ENCODE measurements around the gene HPN. TPM values are rescaled to one million over a fixed set of nuclear protein-coding genes. Genes with fewer than 3 reads are reported as not detected.

Gene HPN
- total and polyA plus RNA-seq, 5 experiments from 2014 or later: 0.16 TPM; not detected in 3

DNA sequence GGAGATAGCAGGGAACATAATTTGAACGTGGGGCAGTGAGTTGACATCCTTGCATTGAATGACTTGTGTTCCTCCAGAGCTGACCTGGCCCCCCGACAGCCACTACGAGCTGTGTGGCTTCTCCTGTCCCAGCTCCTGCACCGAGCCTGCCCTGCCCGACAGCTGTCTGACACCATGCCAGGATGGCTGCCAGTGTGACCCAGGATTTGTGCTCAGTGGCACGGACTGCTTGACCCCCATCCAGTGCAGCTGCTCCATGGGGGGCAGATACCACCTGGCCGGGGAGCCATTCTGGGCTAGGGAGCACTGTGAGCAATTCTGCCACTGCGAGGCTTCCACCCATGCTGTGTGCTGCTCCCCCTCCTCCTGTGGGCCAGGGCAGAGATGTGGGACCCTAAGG, 44.9 kb downstream of the HPN start:
- ATAC-seq (no peak), DNase-seq (peak in 1 of 10 donors; percentile 52)
- Mint-ChIP-seq H3K27ac (peak overlapping the region in 3 of 10 donors; percentile 49 to 82 (median 56)), H3K36me3 (no peaks in the 10 kb centered on the region), H3K4me3 (peak overlapping the region in 1 of 10 donors; percentile 32), H3K9me3 (no peaks in the 10 kb centered on the region), H3K27me3 (peaks cover 0 to 10% (median 1%) of the 10 kb centered on the region in 5 donors), H3K4me1 (peaks cover 3 to 53% (median 11%) of the 10 kb centered on the region in 4 donors)
- POLR2A ChIA-PET: interaction anchor here (1.1 kb wide), 1 partner anchor 123 kb away, joined by 4 read pairs; no protein-coding TSS in a partner anchor

DNA sequence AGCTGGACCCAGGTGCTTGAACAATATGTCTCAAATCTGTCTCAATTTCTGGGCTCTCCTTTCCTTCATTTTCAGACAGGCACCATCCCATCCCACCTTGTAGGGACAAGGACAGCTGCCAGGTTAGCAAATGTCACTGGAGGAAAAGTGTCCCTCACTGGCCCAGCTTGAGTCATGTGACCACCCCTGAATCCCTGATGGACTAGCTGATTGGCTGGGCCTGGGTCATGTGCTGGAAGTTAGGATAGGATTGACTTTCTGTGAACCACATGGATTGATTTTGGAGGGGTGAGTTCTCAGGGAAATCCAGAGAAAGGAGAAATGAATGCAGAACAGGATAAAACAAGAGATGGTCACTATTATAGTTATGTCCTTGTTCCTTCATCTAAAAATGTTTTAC, 45.9 kb downstream of the HPN start:
- H3K9me3 Mint-ChIP-seq: no peaks in the 10 kb centered on the region
- H3K27me3 Mint-ChIP-seq: peaks cover 0 to 11% (median 1%) of the 10 kb centered on the region in 5 donors
- peak in 1 of 10 donors; percentile 45 for DNase-seq
- POLR2A ChIA-PET: no interaction called here
- H3K36me3 Mint-ChIP-seq: no peaks in the 10 kb centered on the region
- no peak overlapping the region for H3K4me3 Mint-ChIP-seq
- no peak for ATAC-seq
- H3K4me1 Mint-ChIP-seq: peaks cover 3 to 53% (median 11%) of the 10 kb centered on the region in 4 donors
- H3K27ac Mint-ChIP-seq: peak overlapping the region in 1 of 10 donors; percentile 53

DNA sequence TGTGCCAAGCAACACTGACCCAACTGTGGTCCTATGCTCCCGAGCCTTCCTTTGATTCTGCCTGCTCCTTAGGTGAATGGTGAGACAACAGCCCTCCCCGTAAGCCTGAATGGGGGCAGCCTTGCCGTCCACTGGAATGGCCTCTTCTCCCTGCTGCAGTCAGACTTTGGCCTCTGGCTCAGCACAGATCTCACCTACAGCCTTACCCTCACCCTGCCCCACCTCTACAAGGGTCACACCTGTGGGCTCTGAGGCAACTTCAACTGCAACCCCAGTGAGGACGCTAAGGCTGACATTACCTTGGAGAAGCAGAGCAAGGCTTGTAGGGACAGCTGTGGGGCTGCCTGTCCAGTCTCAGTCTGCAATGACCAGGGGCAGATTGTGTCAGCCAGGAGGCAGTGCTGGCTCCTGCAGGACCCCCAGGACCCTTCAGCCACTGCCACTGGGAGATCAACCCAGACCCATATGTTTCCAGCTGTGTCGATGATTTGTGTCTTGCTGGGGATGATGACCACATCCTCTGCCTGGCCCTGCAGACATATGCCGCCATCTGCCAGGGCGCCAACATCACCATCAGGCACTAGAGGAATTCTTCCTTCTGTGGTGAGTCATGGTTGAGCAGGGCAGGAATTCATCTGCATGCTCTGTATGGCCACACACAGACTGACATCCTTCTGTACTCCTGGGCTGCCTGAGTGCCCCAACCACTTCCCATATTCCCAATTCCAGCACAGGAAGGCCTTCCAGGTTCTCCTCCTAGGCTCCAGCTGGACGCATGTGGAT, 46.8 kb downstream of the HPN start:
- no peaks in the 10 kb centered on the region for H3K9me3 Mint-ChIP-seq
- DNase-seq (peak in 1 of 10 donors; percentile 38), ATAC-seq (no peak)
- peaks cover 3 to 50% (median 11%) of the 10 kb centered on the region in 4 donors for H3K4me1 Mint-ChIP-seq
- POLR2A ChIA-PET: no interaction called here
- no peaks in the 10 kb centered on the region for H3K36me3 Mint-ChIP-seq
- no peak overlapping the region for H3K27ac Mint-ChIP-seq
- peaks cover 0 to 11% (median 1%) of the 10 kb centered on the region in 5 donors for H3K27me3 Mint-ChIP-seq
- H3K4me3 Mint-ChIP-seq: no peak overlapping the region

DNA sequence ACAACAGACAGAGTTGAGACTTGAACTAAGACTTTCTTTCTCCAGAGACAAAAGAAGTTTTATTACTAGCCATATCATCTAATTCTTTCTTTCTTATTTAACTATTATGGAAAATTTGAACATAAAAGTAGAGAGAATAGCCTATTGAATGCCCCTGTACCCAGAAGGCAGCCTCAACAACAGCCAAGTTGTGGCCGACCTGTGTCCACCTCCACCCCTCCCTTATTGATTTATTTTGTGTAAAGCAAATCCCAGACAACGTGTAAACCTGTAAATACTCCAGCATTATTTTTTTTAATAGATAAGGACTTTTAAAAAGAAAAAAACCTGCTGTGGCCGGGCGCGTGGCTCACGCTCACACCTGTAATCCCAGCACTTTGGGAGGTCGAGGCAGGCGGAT, 48.0 kb downstream of the HPN start:
- H3K27me3 Mint-ChIP-seq: peaks cover 0 to 13% (median 1%) of the 10 kb centered on the region in 5 donors
- no peaks in the 10 kb centered on the region for H3K36me3 Mint-ChIP-seq
- POLR2A ChIA-PET: no interaction called here
- H3K4me3 Mint-ChIP-seq: no peak overlapping the region
- no peaks in the 10 kb centered on the region for H3K9me3 Mint-ChIP-seq
- no peak for DNase-seq
- no peak overlapping the region for H3K27ac Mint-ChIP-seq
- no peak for ATAC-seq
- peaks cover 3 to 38% (median 11%) of the 10 kb centered on the region in 4 donors for H3K4me1 Mint-ChIP-seq

DNA sequence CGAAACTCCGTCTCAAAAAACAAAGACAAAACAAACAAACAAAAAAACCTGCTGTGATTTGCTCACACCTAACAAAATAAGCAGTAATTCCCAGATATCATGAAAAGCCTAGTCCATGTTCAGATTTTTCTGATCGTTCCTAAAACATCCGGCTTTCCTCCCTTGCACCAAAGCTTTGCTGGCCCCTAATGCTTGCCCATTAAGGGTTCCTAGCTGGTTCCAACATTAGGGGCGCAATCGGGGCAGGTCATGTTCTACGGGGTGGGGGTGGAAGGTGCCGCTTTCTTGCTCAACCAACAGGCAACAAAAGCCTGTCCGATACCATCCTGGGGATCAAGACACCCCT, 48.6 kb downstream of the HPN start:
- no peaks in the 10 kb centered on the region for H3K9me3 Mint-ChIP-seq
- DNase-seq (peak in 1 of 10 donors; percentile 7), ATAC-seq (no peak)
- POLR2A ChIA-PET: no interaction called here
- H3K36me3 Mint-ChIP-seq: no peaks in the 10 kb centered on the region
- no peak overlapping the region for H3K27ac Mint-ChIP-seq
- peaks cover 0 to 13% (median 1%) of the 10 kb centered on the region in 5 donors for H3K27me3 Mint-ChIP-seq
- H3K4me1 Mint-ChIP-seq: peaks cover 3 to 34% (median 11%) of the 10 kb centered on the region in 4 donors
- H3K4me3 Mint-ChIP-seq: peak overlapping the region in 3 of 10 donors; percentile 26 to 41 (median 39)

DNA sequence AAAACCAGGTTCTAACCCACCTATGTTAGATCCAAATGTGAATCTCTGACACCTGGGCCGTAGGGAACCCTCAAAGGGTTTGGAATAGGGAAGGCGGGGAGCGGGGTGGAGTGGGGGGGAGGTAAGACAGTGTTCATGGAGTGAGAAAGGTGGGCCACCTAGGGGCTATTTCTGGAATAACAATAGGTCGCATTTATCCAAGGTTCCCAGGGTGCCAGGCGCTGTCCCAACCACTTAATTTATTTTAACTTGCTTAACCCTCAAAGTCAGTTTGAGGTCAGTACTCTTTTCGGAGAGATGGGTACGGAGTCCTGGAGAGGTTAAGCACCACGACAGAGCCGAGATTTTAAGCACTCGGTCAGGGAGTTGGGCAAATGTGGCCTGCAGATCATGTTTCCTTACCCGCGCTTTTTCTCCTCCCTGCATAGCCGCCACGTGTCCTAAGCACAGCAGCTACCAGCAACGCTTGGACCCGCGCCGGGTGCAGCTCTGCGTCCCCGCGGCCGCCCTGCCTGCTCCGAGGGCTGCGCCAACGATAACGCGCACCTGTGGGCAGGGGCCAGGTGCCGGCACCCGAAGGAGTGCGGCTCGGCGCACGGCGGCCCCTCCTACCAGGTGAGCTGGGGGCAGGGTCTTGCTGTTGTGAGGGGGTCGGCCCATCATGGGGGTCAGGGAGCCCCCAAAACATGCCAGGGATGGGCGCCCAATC, 49.1 kb downstream of the HPN start:
- Mint-ChIP-seq H3K27ac (no peak overlapping the region), H3K27me3 (peaks cover 0 to 13% (median 1%) of the 10 kb centered on the region in 5 donors), H3K4me1 (peaks cover 3 to 30% (median 8%) of the 10 kb centered on the region in 4 donors), H3K9me3 (no peaks in the 10 kb centered on the region), H3K4me3 (peak overlapping the region in 4 of 10 donors; percentile 26 to 41 (median 34)), H3K36me3 (no peaks in the 10 kb centered on the region)
- ATAC-seq (peak; percentile 71 to 86), DNase-seq (peak in 9 of 10 donors; percentile 13 to 63 (median 42))
- POLR2A ChIA-PET: no interaction called here

DNA sequence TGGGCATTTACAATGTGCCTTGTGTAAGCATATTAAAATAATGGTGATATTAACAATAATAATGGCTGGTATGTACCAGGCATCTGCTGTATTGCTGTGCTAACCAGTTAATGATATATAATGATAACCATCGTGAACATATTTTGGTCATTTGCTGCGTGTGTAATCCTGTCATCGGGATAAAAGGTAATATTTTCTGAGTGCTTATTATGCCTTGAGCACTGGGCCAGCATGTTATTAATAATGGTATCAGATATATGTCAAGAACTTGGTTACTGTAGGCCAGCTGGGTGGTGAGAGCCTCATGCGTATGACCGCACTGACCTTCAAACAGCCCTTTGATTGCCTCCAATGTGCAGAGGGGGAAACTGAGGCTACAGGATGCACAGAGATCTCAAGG, 51.9 kb downstream of the HPN start:
- H3K27me3 Mint-ChIP-seq: peaks cover 0 to 13% (median 1%) of the 10 kb centered on the region in 5 donors
- H3K27ac Mint-ChIP-seq: no peak overlapping the region
- DNase-seq (peak in 1 of 10 donors; percentile 6), ATAC-seq (no peak)
- no peaks in the 10 kb centered on the region for H3K36me3 Mint-ChIP-seq
- no peaks in the 10 kb centered on the region for H3K9me3 Mint-ChIP-seq
- H3K4me3 Mint-ChIP-seq: no peak overlapping the region
- peaks cover 0 to 8% (median 3%) of the 10 kb centered on the region in 4 donors for H3K4me1 Mint-ChIP-seq
- POLR2A ChIA-PET: interaction anchor here (0.7 kb wide), 1 partner anchor 137 kb away, joined by 3 read pairs; no protein-coding TSS in a partner anchor

DNA sequence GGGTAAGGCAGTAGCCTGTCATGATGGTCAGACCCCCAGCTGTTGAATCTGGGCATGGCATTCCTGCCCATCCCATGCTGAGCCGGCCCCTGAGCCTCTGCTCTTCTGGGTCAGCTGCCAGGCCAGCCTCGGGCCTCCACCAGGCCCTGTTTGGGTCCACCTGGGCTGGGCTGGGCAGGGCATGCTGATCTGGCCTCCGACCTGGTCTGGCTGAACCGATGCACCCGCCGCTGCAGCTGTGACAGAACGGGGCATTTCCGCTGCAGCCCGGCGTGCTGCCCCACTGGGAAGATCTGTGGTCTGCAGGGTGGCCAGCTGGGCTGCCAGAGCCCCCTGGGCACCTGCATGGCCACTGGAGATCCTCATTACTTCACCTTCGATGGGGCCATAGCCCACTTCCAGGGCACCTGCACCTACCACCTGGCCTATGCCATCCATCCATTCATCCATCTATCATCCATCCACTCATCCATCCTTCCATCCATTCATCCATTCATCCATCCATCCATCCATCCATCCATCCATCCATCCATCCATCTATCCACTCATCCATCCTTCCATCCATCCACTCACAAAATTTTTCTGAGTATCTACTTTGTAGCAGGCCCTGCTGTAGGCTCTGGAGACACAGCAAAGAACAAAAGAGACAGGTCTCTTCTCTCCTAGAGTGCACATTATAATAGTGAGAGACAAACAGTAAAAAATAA, 52.6 kb downstream of the HPN start:
- ATAC-seq (no peak), DNase-seq (peak in 1 of 10 donors; percentile 19)
- Mint-ChIP-seq H3K27ac (peak overlapping the region in 2 of 10 donors; percentile 5 to 73), H3K4me3 (no peak overlapping the region), H3K9me3 (no peaks in the 10 kb centered on the region), H3K36me3 (no peaks in the 10 kb centered on the region), H3K4me1 (peaks cover 0 to 6% (median 3%) of the 10 kb centered on the region in 4 donors), H3K27me3 (peaks cover 0 to 13% (median 1%) of the 10 kb centered on the region in 5 donors)
- POLR2A ChIA-PET: no interaction called here

DNA sequence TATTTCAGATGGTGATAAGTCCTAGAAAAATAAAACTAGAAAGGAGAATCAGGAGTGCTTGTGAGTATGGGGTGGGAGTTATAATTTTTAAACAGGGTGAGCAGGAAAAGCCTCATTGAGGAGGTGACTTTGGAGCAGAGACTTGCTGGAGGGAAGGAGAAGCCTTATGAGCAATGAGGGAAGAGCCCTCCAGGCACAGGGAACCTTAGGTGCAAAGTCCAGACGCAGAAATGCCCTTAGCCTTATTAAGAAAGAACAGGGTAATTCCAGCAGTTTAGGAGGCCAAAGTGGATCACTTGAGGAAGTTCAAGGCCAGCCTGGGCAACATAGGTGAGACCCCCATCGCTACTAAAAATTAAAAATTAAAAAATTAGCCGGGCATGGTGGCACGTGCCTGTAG, 53.1 kb downstream of the HPN start:
- Mint-ChIP-seq H3K4me3 (no peak overlapping the region), H3K27me3 (peaks cover 0 to 12% (median 1%) of the 10 kb centered on the region in 5 donors), H3K9me3 (no peaks in the 10 kb centered on the region), H3K4me1 (peaks cover 0 to 6% (median 3%) of the 10 kb centered on the region in 4 donors), H3K36me3 (no peaks in the 10 kb centered on the region), H3K27ac (peak overlapping the region in 2 of 10 donors; percentile 5 to 73)
- ATAC-seq (no peak), DNase-seq (no peak)
- POLR2A ChIA-PET: no interaction called here

DNA sequence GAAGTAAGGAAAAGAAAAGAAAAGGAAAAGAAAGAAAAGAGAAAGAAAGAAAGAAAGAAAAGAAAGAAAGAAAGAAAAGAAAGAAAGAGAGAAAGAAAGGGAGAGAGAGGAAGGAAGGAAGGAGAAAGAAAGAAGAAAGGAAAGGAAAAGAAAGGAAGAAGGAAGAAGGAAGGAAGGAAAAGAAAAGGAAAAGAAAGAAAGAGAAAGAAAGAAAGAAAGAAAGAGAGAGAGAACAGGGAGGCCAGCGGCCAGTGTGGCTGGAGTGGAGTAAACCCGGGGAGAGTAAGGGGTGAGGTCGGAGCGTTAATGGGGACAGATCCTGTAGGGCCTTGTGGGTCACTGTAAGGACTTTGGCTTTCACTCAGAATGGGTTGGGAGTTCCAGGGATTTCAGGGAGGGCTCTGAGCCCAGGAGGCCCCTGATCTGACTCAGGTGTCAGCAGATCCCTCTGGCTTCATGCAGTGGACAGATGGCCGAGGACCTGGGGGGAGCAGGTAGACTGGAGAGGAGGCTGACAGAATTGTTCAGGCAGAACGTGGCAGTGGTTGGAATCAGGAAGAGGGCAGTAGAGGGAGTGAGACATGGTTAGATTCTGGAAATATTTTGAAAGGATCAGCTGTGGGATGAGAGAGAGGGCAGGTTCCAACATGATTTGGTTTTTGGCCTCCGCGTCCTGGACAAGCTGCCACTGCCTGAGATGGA, 54.3 kb downstream of the HPN start:
- H3K9me3 Mint-ChIP-seq: no peaks in the 10 kb centered on the region
- DNase-seq (peak in 1 of 10 donors; percentile 30), ATAC-seq (no peak)
- no peak overlapping the region for H3K4me3 Mint-ChIP-seq
- peak overlapping the region in 2 of 10 donors; percentile 49 to 64 for H3K27ac Mint-ChIP-seq
- no peaks in the 10 kb centered on the region for H3K36me3 Mint-ChIP-seq
- H3K4me1 Mint-ChIP-seq: no peaks in the 10 kb centered on the region
- peaks cover 0 to 4% (median 0%) of the 10 kb centered on the region in 5 donors for H3K27me3 Mint-ChIP-seq
- POLR2A ChIA-PET: interaction anchor here (0.6 kb wide), 1 partner anchor 172 kb away, joined by 3 read pairs; no protein-coding TSS in a partner anchor

DNA sequence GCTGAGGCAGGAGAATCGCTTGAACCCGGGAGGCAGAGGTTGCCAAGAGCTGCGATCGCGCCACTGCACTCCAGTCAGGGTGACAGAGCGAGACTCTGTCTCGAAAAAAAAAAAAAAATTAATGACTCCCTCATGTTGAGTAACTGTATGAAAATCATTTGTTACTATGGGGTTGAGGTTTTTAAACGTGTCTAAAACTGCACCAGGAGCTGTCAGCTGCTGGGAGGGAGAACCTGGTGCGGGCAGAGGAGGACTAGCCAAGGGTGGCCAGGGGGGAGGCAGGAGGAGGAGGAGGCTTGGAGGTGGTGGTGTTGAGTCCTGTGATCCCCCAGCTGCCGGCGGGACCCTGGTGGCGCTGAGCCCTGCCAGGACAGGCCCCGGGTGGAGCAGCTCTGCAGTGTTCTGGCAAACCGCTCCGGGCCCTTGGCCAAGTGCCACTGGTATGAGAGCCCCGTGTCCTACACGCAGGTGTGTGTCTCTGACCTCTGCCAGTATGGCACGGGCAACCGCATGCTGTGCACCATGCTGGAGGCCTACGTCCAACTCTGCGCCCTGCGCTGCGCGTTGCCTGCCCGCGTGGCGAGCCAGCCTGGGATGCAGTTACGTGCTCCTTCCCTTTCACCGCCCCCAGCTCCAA, 57.0 kb downstream of the HPN start:
- H3K36me3 Mint-ChIP-seq: no peaks in the 10 kb centered on the region
- peaks cover 0 to 3% (median 0%) of the 10 kb centered on the region in 5 donors for H3K27me3 Mint-ChIP-seq
- DNase-seq (peak in 1 of 10 donors; percentile 51), ATAC-seq (no peak)
- H3K4me3 Mint-ChIP-seq: no peak overlapping the region
- H3K9me3 Mint-ChIP-seq: no peaks in the 10 kb centered on the region
- POLR2A ChIA-PET: no interaction called here
- no peak overlapping the region for H3K27ac Mint-ChIP-seq
- no peaks in the 10 kb centered on the region for H3K4me1 Mint-ChIP-seq
